Measurements from ENCODE around the gene WNT5B.

- no peak for TF ChIP-seq CTCF (conservative IDR thresholded peaks at IDR 0.05)
- no peak for TF ChIP-seq EZH2 (IDR thresholded peaks at IDR 0.05; ENCODE audit: low read depth)
Measured at GRCh38 chr12:1688086-1688710, 59.2 kb downstream of the WNT5B start.
